HG03469 (cell line): ENCODE results near the gene EPHB1.

ENCODE experiments used
- ATAC-seq: cut with Tn5 transposase; IDR thresholded peaks from one replicate; pipeline ENCODE4 v1.9.1; 2021; ENCODE audit warnings: mild to moderate bottlenecking, moderate library complexity, moderate number of reproducible peaks; ENCODE audit not compliant: unreplicated experiment

The EPHB1 gene

DNA sequence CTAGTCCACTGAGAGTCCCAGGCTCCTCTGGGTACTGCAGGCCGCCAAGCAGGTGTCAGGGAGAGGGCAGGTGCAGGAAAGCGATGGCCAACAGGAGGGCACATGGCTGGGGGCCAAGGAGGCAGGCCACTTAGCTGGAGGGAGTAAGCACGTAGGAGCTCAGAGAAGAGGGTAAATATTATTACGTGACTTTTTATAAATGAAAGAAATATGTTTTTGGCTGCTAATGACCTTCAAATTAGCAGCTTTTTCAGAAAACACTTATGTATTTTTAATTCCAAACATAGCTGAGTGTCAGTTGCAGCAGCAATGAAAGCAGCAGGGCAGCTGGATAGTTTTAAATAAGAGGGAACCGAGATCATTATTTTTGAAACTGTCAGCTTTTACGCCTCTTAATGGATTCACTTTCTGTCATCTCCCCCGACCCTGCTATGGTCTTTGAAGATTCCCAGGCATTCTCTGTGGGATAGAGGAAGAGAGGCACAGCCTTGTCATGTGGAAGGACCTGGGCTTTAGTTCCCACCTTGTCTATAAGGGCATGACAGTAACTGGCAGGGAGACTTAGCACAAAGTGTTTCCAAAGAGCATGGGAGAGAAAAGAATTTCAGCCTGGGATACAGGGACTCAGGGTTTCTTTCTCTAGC lies 477.1 kb downstream of the EPHB1 start:
- ATAC-seq: no peak

DNA sequence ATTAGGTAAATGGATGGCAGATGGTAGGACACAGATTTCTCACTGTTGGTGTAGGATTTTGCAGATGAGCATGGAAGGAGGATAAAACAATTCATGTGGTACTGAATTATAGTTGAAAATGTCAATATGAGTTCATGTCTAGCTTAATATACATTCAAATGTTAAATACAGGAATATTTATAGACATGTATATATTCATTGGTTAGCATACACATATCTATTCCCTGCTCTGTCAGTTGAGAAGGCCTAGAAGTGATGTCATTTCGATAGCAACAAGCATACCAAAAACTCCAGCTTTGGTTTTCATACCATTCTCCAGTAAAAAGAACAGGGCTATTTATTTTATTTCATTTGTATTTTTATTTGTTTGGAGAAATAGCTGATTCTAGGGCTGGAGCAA lies 497.1 kb downstream of the EPHB1 start:
- no peak for ATAC-seq

DNA sequence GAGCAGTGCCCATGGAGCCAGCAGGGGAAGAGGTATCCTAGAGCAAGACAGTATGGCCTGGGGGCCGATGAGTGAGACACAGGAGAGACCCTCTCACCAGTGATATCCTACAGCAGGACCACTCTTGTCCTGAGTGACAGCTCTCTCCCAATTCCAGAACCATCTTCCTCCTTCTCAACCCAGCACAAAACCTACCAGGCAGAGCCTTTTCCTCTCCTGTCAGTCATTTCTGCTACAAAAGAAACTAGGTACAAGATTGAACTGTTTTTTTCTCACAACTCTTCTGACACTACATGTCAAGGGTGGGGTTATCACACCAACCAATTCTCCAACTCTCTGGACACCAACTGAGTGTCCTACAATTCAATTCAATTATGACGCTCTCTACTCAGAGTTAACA lies 506.6 kb downstream of the EPHB1 start:
- no peak for ATAC-seq

DNA sequence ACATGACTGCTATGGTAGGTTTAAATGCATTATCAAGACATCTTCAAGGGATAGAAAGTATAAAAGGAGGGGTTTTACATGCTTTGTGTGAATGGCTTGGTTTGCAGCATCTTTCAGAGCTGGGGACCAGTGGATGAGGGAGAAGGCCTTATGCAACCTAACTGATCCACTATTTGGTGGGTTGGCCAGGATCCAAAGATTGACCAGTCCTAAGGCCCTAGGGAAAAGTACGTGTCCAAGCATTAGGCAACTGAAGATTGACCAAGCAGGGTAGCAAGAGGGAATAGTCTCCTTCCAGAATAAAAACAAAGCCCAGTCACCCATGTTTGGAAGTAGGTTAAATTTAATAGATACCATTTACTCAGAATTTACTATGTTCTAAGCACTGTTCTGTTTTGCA lies 509.3 kb downstream of the EPHB1 start:
- ATAC-seq: no peak
